Testis (tissue), 2 donors: ENCODE results near the gene ZNF747.

ENCODE experiments used
- CTCF ChIP-seq, 3 experiments: fragments of 450-650 bp in 2 of 3; fragments of 200-600 bp in 1 of 3; sonication (generic) in 1 of 3; IDR thresholded peaks; one replicate each; pipeline ENCODE4 v1.5.1; 2016 to 2019; ENCODE audit warnings: antibody characterized with exemption in 3 of 3, mild to moderate bottlenecking in 2 of 3, moderate library complexity in 1 of 3
- POLR2A ChIP-seq: fragments of 450-650 bp; IDR thresholded peaks from one replicate; pipeline ENCODE4 v1.6.1; 2017; ENCODE audit warnings: antibody characterized with exemption, mild to moderate bottlenecking, moderate library complexity

- TF ChIP-seq CTCF (IDR thresholded peaks at IDR 0.05) (peak in 2 of 3 experiments; percentile 2 to 30), POLR2A (no peak)
These were observed 7.6 kb downstream of the ZNF747 start for GRCh38 chr16:30526823-30527634.
